Gastroesophageal sphincter (tissue), 4 donors: Measurements from ENCODE around the gene MTMR4. TPM values are rescaled to one million over a fixed set of nuclear protein-coding genes. Genes with fewer than 3 reads are reported as not detected.
"Not testable (repeated sequence)": the region's sequence is repeated elsewhere in the genome, so short reads cannot be mapped to it uniquely, and the experiment has no call there.

Source experiments
- ATAC-seq: fragments of 150-250 bp; one replicate; pipeline ENCODE4 v1.9.1; 2016; ENCODE audit warnings: mild to moderate bottlenecking, moderate library complexity
- H3K27ac ChIP-seq, 4 donors: fragments of 200-600 bp; sonication (generic) in 3 of 4; 1 replicate in 3 of 4; 2 replicates in 1 of 4; pipeline ENCODE4 v1.5.1; 2016 to 2019
- H3K27me3 ChIP-seq: fragments of 200-600 bp; sonication (generic); one replicate; pipeline ENCODE4 v1.5.1; 2019
- H3K36me3 ChIP-seq, 2 donors: fragments of 200-600 bp; sonication (generic); one replicate each; pipeline ENCODE4 v1.5.1; 2019; ENCODE audit warnings: control low read depth in 1 of 2
- H3K4me1 ChIP-seq, 3 donors: fragments of 200-600 bp; sonication (generic); 1 replicate in 2 of 3; 2 replicates in 1 of 3; pipeline ENCODE4 v1.5.1; 2016 to 2019; ENCODE audit warnings: control low read depth in 2 of 3
- H3K4me3 ChIP-seq, 2 donors: fragments of 200-600 bp; sonication (generic); one replicate each; pipeline ENCODE4 v1.5.1; 2019; ENCODE audit warnings: mild to moderate bottlenecking in 1 of 2, moderate library complexity in 1 of 2
- H3K9me3 ChIP-seq, 3 donors: fragments of 200-600 bp; sonication (generic); one replicate each; pipeline ENCODE4 v1.5.1; 2017 to 2019; ENCODE audit warnings: control low read depth in 2 of 3
- EP300 ChIP-seq: sonication (generic); formaldehyde crosslinking; IDR thresholded peaks from one replicate; pipeline ENCODE4 v1.6.1; 2017; ENCODE audit warnings: antibody characterized with exemption, mild to moderate bottlenecking
- POLR2A ChIP-seq, 2 donors: fragments of 450-650 bp; IDR thresholded peaks; one replicate each; pipeline ENCODE4 v1.6.1; 2017; ENCODE audit warnings: antibody characterized with exemption in 2 of 2, mild to moderate bottlenecking in 2 of 2, moderate library complexity in 1 of 2
- POLR2AphosphoS5 ChIP-seq: sonication (generic); formaldehyde crosslinking; IDR thresholded peaks from one replicate; pipeline ENCODE4 v1.6.1; 2017; ENCODE audit warnings: antibody characterized with exemption
- WGBS, 2 donors: methylation state at CpG; one replicate each; pipeline ENCODE4 v1.1.5; 2018; ENCODE audit warnings: low coverage in 1 of 2; 5-methylcytosine and 5-hydroxymethylcytosine counted together
- total RNA-seq, 4 donors: library from RNA; depleted of rRNA; stranded (reverse); fragments of >200 nt; gene quantifications; one replicate each; pipeline ENCODE4 v1.1.0, GENCODE V29; 2016
- TF ChIP-seq, protein P1 (sequence below), 4 experiments: fragments of 200-600 bp in 2 of 4; fragments of 450-650 bp in 2 of 4; sonication (generic) in 1 of 4; IDR thresholded peaks; one replicate each; pipeline ENCODE4 v1.5.1; 2017 to 2019; ENCODE audit warnings: antibody characterized with exemption in 4 of 4, mild to moderate bottlenecking in 2 of 4, moderate library complexity in 2 of 4

The MTMR4 gene
- total RNA-seq, 4 donors from 2014 or later: 31.6 to 36.5 (median 35.3) TPM

DNA sequence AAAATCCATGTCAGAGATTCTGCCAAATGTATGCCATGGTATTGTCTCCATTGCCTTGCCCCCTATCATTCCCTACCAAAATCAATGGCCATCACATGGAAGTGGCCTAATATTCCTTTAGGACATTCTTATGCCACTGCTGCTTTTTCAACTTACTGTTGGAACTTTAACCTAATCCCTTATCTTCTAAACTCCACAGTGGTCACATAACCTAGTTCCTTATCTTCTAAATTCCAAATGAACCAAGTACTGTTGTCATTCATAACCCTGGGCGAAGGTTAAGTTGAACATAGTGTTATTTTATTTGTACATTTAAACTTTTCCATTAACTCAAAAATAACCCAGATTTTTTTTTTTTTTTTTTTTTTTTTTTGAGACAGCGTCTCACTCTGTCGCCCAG lies 29.8 kb downstream of the MTMR4 start:
- Histone ChIP-seq H3K36me3 (peaks cover 0 to 23% of the 10 kb centered on the region in 2 donors), H3K27me3 (no peaks in the 10 kb centered on the region), H3K4me3 (no peak overlapping the region), H3K9me3 (no peaks in the 10 kb centered on the region), H3K27ac (no peak overlapping the region), H3K4me1 (peaks cover 0 to 10% (median 0%) of the 10 kb centered on the region in 3 donors)
- WGBS, 2 donors: 80 to 96% methylated on average over 3 of the region's 3 CpGs
- no peak for TF ChIP-seq POLR2A (IDR thresholded peaks at IDR 0.05)
- TF ChIP-seq, protein P1, sequence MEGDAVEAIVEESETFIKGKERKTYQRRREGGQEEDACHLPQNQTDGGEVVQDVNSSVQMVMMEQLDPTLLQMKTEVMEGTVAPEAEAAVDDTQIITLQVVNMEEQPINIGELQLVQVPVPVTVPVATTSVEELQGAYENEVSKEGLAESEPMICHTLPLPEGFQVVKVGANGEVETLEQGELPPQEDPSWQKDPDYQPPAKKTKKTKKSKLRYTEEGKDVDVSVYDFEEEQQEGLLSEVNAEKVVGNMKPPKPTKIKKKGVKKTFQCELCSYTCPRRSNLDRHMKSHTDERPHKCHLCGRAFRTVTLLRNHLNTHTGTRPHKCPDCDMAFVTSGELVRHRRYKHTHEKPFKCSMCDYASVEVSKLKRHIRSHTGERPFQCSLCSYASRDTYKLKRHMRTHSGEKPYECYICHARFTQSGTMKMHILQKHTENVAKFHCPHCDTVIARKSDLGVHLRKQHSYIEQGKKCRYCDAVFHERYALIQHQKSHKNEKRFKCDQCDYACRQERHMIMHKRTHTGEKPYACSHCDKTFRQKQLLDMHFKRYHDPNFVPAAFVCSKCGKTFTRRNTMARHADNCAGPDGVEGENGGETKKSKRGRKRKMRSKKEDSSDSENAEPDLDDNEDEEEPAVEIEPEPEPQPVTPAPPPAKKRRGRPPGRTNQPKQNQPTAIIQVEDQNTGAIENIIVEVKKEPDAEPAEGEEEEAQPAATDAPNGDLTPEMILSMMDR (IDR thresholded peaks at IDR 0.05): no peak
- TF ChIP-seq POLR2AphosphoS5: no peak
- TF ChIP-seq EP300: no peak
- ATAC-seq: no peak

DNA sequence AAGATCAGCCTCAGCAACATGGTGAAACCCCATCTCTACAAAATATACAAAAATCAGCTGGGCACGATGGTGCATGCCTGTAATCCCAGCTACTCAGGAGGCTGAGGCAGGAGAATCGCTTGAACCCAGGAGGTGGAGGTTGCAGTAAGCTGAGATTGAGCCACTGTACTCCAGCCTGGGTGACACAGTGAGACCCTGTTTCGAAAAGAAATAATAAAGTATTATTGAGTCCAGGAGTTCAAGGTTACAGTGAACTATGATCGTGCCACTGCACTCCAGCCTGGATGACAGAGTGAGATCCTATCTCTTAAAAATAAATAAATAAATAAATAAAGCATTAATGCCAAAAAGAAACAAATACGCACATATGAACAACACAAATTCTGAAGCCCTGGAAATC lies 32.6 kb downstream of the MTMR4 start:
- H3K27ac ChIP-seq, H3K36me3 ChIP-seq, H3K9me3 ChIP-seq, H3K4me1 ChIP-seq, H3K4me3 ChIP-seq, ATAC-seq, H3K27me3 ChIP-seq: not testable (repeated sequence)
- 78 to 100% methylated on average over 2 to 5 of the region's 5 CpGs for WGBS, 2 donors

DNA sequence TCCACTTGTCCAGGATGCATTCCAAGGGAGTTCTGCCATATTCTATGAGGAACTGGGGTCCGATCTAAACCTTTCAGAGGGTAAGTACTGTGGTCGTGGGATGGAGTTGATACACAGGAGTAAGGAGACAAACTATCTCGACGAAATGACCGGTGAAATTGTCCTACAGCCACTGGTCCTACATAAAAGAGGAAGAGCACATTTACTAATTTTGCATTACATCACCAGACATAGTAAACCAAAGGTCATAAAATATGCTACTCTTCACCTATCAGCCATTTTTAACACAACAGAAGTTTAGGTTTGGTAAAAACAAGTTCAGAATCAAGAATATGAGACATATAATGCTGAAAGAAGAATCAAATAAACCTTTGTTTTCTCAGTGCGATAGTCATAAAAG lies 34.3 kb downstream of the MTMR4 start:
- no peaks in the 10 kb centered on the region for H3K36me3 ChIP-seq
- WGBS, 2 donors: 61 to 70% methylated on average over 3 to 6 of the region's 6 CpGs
- no peaks in the 10 kb centered on the region for H3K4me1 ChIP-seq
- no peak for ATAC-seq
- no peak overlapping the region for H3K4me3 ChIP-seq
- no peak overlapping the region for H3K27ac ChIP-seq
- no peaks in the 10 kb centered on the region for H3K27me3 ChIP-seq
- TF ChIP-seq, protein P1 (IDR thresholded peaks at IDR 0.05): no peak
- no peak for TF ChIP-seq POLR2A (IDR thresholded peaks at IDR 0.05)
- no peak for TF ChIP-seq POLR2AphosphoS5
- TF ChIP-seq EP300: no peak
- no peaks in the 10 kb centered on the region for H3K9me3 ChIP-seq

DNA sequence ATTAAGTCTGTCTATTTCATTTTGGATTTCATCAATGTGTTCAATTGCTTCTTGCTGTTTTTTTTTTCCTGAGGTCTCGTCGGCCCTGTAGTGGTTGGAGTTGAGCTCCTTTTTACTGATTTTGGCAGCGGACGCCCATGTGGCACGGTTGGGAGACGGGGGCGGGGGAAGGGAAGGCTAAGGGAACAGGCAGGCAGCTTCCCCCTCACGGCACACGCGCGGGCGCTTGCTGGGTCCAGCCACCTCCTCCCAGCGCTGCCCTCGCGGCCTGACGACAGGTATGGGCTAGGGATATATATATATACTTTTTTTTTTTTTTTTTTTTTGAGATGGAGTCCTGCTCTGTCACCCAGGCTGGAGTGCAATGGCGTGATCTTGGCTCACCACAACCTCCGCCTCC lies 37.6 kb downstream of the MTMR4 start:
- Histone ChIP-seq H3K4me1 (no peaks in the 10 kb centered on the region), H3K9me3 (no peaks in the 10 kb centered on the region), H3K4me3 (no peak overlapping the region), H3K27me3 (no peaks in the 10 kb centered on the region), H3K36me3 (no peaks in the 10 kb centered on the region), H3K27ac (no peak overlapping the region)
- ATAC-seq: no peak
- WGBS, 2 donors: 60 to 77% methylated on average over 1 to 12 of the region's 18 CpGs
- TF ChIP-seq EP300: no peak
- no peak for TF ChIP-seq POLR2A (IDR thresholded peaks at IDR 0.05)
- no peak for TF ChIP-seq POLR2AphosphoS5
- TF ChIP-seq, protein P1 (IDR thresholded peaks at IDR 0.05): no peak

DNA sequence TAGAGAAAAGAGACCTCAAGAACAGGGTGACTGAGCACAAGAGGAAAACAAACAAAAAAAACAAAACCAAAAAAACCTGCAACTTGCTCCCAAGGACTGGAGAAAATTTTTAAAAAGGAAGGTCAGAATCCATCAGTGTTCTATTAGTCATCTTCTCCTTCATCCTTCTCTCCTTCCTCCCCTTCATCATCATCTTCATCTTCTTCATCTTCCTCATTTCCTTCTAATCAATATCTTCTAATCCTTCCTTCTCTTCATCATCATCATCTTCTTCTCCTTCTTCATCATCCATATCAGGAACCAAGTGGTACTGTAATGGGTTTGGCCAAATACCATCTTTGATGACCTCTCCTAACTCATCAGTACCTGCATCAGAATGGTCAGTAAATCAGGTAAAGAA lies 38.5 kb downstream of the MTMR4 start:
- H3K27ac ChIP-seq: no peak overlapping the region
- no peaks in the 10 kb centered on the region for H3K27me3 ChIP-seq
- H3K9me3 ChIP-seq: no peaks in the 10 kb centered on the region
- H3K4me3 ChIP-seq: no peak overlapping the region
- H3K36me3 ChIP-seq: no peaks in the 10 kb centered on the region
- ATAC-seq: no peak
- TF ChIP-seq EP300: no peak
- TF ChIP-seq POLR2A (IDR thresholded peaks at IDR 0.05): no peak
- TF ChIP-seq, protein P1 (IDR thresholded peaks at IDR 0.05): no peak
- no peak for TF ChIP-seq POLR2AphosphoS5
- H3K4me1 ChIP-seq: no peaks in the 10 kb centered on the region

DNA sequence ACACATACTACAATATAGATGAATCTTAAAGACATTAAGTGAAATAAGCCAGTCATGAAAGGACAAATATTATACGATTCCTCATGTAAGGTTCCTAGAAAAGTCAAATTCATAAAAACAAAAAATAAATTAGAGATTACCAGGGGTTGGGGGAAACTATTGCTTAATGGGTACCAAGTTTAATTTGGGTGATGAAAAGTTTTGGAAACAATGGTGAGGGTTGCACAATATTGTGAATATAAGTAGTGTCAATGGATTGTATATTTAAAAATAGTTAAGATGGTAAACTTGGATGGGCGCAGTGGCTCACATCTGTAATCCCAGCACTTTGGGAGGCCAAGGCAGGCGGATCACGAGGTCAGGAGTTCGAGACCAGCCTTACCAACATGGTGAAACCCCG lies 44.1 kb downstream of the MTMR4 start:
- Histone ChIP-seq H3K9me3 (no peaks in the 10 kb centered on the region), H3K4me3 (no peak overlapping the region), H3K27me3 (peaks cover 3% of the 10 kb centered on the region), H3K27ac (no peak overlapping the region), H3K4me1 (no peaks in the 10 kb centered on the region), H3K36me3 (no peaks in the 10 kb centered on the region)
- WGBS, 2 donors: 92 to 97% methylated on average over 6 of the region's 6 CpGs
- ATAC-seq: no peak
- TF ChIP-seq POLR2A (IDR thresholded peaks at IDR 0.05) (no peak), POLR2AphosphoS5 (no peak), EP300 (no peak)
- TF ChIP-seq, protein P1 (IDR thresholded peaks at IDR 0.05): no peak
